ENCODE data around the gene PAMR1.
"Not testable (repeated sequence)": the region's sequence is repeated elsewhere in the genome, so short reads cannot be mapped to it uniquely, and the experiment has no call there.

PAMR1 gene

DNA sequence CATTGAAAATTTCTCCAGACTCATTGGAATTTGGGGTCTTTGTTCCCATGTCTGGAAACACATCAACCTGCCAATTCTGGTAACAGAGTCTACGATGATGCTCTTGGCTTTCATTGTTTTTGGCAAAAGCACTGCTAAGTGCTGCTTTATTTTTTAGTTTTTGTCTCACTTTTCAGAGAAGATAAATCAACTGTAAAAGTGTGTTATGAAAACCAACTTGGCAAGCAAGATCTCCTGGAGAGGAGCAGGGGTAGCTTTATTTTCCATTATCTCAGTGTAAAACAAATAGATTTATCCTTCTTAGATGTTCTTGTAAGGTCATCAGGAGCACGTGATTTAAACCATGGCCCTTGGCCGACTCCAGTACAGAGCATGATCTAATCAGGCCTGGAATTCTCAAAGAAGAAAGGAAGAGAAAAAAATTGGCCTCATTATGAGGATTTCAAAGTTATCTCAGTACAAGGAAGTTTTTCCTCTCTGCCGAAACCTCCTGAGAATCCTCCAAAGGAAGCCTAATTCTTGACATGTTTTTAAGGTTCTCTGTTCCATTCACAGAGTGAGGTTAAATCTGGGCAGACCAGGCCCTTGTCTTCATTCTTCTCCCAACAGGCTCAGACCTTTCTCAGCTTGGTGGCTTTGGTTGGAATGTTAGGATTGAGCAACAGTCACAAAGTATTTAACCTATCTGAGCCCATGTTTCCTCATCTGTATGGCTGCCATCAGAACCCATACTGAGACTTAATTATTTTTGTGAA is 16.4 kb upstream of the PAMR1 start:
- DNase-seq: no peak

DNA sequence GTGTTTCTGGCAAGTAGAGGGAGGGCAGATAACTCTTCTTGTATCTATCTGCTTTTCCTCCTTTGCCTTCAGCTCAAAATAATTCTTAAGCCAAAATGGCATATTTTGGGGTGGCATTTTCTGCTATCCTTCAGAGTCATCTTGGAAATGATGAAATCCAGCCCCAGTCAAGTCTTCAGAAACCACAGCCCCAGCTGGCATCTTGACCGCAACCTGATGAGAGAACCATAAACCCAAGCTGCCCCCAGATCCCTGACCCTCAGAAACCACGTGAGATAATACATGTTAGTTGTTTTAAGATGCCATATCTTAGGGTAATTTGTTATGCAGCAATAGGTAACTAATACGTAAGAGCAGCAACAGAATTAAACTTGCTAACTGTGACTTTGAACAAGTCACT is 15.1 kb upstream of the PAMR1 start:
- DNase-seq: no peak

DNA sequence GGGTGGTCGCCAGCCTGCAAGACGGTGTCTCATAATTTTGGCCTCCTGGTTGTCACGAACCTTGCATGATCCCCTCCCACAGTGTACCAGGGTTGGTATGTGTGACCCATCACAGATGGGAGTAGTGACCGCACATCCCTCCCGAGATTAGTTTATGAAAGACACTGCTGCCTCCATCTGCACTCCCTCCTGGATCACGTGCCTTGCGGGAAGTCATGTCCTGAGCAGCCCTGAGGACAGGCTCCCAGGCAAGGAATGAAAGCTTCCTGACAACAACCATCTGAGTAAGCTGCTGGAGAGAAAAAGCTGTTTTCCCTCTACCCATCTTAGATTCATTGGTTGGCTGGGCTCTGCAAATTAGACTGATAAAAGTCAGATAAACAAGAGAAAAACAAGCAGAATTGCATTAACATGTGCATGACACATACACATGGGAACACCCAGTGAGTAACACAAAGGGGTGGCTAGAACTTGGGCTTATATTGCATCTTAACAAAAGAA is 14.4 kb upstream of the PAMR1 start:
- no peak for DNase-seq

DNA sequence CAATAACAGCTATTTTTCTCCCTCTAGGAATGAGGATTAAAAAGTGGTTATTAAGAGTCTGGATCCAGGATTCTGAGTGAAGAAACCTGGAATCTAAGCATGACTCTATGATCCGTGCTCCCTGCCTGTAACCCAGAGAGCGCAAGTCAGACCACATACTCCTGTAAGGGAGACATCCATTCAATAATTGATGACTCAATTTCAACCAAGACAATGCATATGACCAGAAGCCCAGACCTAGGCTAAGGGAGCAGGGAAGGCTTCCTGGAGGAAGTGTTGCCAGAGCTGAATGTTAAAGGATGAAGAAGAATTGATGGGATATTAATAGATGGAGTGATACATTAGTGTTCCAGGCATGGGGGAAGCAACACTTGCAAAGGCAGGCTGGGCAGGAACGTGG is 13.8 kb upstream of the PAMR1 start:
- DNase-seq: no peak

DNA sequence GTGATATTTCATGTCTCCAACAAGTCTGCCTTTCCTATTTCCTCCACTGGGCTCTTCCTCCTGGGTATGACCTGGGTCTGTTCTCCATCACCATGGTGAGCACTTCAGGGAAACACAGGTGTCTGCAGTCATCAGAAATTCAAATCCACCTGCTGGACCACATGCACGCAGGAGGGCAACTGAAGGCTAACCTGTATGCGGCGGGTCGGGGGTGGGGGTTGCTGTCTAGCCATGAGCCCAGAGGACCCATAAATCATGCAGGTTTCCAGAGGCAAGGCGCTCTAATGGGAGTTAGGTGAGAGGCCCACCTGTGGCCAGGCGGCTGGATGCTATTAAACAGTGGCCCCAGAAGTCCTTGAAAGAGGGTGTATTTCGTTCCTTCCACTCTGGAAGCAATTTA is 11.1 kb upstream of the PAMR1 start:
- DNase-seq: no peak

DNA sequence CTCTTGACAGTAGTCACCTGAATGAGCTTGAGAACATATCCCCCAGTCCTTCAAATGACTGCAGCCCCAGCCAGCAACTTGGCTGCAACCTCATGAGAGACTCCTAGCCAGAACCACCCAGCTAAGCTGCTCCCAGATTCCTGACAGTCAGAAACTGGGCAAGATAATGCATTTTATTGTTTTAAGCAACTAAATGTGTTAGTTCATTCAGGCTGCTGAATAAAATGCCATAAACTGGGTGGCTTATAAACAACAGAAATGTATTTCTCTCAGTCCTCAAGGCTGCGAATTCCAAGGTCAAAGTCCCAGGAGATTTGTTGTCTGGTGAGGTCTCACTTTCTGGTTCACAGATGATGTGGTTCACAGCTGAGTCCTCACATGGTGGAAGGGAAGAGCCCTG is 5.8 kb upstream of the PAMR1 start:
- no peak for DNase-seq

DNA sequence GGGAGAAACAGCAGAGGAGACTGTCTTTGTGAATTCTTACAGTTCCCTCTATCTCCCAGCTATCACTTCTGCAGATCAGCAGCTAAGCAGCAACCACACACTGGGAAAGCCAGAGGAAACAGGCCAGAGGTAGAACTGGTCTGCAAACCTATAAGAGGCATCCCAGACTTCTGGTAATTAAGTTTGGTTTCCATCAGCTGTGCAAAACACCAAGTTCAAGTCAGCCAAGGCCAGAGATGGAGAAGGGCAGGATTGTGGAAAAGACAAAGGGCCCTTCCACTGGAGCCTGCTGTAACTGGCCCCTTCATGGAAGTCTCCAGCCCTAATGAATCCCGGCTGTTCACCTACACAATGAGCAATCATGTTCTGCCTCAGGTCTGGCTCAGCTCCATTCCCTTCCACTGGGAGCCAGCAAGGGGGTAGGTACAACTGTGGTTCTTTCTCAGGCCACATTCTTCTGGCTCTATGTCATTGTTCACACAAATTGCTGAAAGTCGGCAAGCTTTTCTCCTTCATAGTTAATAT is 4.6 kb upstream of the PAMR1 start:
- no peak for DNase-seq

DNA sequence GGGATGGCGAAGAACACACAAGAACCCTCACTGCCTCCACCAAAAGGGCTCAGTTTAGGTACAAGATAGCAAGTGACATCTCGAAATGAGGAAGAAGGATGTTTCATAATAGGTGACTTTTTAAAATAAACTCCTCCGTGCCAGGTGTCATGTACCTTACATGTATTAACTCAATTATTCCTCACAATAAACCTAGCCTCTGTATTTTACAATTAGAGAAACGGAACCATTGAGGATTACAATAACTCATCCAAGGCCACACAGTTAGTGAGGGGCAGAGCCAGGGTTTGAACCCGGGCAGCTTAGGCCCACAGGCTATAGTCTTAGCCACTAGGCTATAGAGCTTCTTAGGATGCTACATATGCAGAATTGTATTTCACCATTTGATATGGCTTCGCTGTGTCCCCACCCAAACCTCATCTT is 965 bp upstream of the PAMR1 start:
- no peak for DNase-seq

DNA sequence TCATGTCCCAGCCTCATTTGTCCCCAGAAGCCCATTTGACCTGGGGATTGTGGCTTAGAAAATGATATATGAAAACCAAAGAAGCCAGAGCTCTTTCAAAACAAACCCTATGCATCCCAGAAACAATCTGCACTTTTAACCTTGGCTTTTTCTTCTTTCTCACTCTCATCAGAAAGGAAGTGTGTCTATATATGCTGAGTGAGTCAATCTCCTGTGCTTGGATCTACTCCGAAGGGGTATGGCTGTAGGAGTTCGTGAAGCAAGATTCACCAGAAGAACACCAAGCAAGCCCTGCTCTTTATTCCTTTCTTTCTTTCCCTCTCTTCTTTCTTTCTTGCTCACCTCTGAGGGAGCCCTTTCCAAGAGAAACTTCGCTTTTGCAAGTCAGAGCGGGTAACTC is 636 bp downstream of the PAMR1 start:
- DNase-seq: no peak

DNA sequence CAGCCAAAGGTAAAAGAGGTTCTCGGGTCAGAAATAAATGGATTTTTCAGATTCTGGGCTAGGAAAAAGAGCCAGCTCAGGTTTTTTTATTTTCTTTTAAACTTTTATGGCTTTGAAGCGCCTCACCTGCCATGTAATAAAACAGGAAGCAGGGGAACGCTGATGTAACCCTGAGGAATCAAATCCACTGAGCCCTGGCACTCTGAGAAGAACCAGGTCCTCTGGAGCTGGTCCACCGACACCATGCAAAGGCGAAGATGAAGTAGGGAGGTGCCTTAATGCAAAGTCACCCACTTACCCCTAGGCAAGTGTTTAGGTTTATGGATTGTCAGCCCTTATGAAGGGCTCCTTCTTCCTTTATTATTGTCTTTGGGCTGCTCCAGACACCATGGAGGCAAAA is 1.6 kb downstream of the PAMR1 start:
- DNase-seq: no peak

DNA sequence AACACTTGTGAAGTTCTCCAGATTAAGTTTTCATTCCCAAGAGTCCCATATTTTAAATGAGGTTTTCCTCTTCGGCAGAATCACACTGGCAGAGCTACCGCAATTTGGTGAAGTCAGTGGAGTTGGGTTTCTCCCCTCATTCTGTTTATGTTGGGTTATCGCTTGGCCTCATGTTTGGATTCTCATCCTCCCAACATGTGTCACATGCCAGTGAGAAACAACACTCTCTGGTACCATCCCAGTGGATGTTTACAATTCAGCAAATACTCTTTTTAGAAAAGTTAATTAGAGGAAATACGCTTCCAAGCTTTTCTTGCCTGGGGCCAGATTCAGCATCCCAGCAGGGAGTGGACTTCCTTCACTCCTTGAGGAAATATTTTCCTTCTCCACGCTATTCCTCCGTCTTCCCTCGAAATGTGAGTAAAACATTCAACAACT is 2.1 kb downstream of the PAMR1 start:
- DNase-seq: no peak

DNA sequence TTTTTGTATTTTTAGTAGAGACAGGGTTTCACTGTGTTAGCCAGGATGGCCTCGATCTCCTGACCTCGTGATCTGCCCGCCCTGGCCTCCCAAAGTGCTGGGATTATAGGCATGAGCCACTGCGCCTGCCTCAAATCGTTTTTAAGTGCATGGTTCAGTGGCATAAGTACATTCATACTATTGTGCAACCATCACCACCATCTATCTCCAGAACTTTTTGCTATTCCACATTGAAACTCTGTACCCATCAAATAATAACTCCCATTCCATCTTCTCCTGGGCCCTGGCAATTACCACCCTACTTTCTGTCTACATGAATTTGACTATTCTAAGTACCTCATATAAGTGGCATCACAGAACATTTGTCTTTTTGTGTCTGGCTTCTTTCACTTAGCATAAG is 3.3 kb downstream of the PAMR1 start:
- not testable (repeated sequence) for DNase-seq

DNA sequence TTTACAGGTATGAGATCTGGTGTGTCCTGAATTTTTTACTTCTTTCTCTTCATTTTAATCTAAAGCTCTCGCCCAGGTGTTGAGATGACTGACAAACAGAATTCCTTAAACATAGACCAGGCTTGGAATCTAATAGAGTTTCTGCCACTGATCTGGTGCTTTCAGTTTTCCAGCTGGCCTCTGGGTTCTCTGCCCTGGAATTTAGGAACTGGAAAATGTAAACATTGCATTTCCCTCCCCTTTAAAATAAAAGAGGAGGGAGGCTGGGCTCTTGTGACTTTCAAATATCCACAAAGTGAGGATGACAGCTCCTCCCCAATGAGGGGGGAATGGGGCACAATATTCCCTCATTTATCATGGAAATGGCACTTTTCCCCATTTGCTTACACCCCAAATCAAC is 5.0 kb downstream of the PAMR1 start:
- no peak for DNase-seq

DNA sequence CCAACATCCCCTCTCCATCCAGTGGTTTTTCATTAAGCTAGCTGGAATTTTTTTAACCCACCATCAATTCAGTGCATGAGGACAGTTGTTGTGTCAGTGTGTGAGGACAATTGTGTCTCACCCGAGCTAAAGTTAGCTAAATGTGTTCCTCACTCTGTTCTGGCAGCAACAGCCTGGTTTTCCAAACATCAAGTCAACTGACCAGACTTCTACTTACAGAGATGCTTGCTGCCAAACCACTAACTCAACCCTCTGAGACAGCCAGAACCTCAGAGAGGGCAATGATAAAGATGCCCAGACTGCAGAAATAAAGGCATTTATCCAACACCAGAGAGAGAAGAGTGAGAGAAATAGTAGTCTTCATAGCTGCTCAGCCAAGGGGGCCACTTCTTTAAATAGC is 6.7 kb downstream of the PAMR1 start:
- DNase-seq: no peak

DNA sequence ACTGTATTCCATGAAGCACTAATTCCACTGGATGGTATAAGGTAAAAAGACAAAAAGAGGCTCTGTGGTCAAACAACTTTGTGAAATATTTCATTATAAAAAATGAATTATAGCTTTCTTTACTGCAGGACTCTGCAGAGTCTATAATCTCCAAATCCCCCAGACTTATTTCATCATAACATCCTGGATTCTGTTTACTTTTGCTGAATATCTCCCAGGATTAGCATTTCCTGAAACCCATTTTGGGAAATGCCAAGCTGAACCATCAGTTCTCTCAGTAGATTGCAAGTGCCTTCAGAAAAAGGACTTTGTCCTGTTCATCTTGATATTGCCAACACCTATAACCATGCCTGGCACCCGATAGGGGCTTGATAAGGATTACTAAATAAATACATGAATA is 7.9 kb downstream of the PAMR1 start:
- DNase-seq: no peak

DNA sequence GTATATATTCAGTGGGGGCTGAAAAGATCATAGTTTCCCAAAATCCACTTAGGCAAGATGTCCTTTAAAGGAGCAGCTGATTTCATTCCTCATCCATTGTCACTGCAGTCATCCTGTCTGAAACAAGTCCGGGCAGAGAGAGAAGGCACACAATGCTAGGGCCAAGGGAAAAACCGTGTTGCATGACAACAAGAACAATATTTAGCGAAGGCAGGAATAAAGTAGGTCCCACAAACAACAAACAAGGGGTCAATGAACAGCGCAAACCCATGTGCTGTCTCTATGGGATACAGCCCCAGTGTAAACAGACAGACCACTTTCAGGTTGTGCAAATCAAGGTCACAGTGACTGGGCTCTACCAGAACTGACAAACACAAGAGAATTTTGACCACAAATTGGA is 9.0 kb downstream of the PAMR1 start:
- no peak for DNase-seq

DNA sequence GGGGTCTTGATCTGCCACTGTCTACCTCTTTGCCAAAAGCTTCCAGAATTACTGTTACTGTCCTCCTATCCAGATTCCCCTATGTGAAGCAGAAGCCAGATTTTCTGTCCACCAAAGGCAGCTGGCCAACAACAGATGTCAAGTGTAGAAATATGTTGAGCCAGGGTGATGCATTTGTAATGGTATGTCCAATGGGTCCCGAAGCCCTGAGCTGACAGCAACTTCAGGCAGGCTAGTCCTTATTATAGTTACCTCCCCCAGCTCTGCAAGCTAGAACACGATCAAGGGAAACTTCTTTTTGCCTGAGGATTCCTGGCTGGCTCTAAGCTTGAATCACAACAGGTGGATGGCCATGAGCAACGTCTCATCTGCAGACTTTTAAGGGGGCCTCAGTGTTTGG is 10.2 kb downstream of the PAMR1 start:
- DNase-seq: no peak

DNA sequence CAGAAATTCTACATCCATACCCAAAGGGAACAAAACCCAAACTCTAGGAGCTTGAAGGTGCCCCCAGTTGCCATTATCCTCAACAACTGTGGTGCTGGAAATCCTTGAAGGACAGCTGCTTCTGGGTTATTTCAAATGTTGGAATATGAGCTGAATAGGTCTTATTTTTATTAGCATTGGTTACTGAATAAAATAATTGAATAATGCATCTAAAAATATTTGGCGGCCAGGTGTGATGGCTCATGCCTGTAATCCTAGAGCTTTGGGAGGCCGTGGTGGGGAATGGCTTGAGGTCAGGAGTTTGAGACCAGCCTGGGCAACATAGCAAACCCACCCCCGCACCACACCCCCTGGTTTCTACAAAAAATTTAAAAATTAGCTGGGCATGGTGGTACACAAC is 10.9 kb downstream of the PAMR1 start:
- no peak for DNase-seq

DNA sequence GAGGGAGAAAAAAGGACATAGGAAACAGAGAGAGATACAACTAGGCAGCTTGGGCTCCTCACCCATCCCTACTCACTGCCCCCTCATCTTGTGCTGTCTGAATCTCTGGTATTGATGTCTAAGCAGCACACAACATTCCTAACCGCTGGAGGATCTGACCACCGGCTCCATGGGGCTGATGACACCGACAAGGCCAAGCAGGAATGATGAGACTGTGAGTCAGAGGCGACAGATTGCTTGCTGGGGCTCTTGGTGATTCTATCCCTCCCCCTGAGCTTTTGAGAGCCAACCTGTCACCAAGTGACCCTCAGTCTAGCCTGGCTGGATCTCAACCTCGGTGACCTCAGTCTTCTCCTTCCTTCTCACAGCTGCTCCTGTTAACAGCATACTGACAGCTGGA is 13.8 kb downstream of the PAMR1 start:
- no peak for DNase-seq

DNA sequence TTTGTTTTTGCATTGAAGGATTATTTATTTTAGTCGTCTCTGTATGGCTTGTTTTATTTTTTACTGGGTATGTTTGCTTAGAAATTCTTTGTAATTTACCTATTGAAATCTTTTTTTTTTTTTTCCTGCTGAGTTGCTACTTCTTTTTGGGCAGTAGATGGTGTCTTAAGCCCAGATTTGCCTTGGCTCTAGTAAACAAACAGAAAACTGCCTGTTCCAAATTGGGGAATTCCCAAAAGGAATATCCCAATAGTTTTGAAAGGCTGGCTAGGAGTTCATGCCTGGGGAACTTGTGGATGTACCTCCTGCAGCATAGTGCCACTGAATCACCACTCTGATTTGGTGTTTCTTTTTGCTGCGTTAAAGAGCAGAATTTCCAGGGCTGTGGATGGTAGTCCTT is 17.7 kb downstream of the PAMR1 start:
- no peak for DNase-seq

DNA sequence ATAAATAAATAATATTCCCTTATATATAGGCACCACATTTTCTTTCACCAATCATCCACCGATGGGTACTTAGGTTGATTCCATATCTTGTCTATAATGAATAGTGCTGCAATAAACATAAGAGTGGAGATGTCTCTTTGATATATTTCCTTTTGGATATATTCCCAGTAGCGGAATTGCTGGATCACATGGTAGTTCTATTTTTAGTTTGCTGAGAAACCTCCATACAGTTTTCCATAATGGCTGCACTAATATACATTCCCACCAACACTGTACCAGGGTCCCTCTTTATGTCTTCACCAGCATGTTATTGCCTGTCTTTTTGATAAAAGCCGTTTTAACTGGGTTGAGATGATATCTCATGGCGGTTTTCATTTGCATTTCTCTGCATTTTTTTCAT is 23.6 kb downstream of the PAMR1 start:
- DNase-seq: no peak

DNA sequence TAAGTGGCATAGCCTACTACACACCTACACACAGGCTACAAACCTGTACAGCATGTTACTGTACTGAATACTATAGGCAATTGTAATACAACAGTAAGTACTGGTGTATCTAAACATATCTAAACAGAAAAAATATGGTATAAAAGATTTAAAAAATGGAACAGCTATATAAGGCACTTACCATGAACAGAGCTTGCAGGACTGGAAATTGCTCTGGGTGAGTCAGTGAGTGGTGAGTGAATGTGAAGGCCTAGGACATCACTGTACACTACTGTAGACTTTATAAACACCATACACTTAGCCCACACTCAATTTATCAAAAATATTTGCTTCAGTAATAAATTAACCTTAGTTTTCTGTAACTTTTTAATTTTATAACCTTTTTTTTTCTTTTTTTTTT is 24.7 kb downstream of the PAMR1 start:
- no peak for DNase-seq

DNA sequence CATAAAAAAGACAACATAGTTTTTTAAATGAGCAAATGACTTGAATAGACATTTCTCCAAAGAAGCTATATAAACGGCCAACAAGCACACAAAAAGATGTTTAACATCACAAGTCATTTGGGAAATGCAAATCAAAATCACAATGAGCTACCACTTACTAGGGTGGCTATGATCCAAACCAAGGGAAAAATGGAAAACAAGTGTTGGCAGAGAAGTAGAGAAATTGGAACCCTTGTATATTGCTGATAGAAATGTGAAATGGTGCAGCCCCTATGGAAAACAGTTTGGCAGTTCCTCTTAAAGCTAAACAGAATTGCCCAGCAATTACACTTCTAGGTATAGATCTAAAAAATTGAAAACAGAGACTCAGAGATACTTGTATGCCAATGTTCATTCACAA is 29.0 kb downstream of the PAMR1 start:
- DNase-seq: no peak

DNA sequence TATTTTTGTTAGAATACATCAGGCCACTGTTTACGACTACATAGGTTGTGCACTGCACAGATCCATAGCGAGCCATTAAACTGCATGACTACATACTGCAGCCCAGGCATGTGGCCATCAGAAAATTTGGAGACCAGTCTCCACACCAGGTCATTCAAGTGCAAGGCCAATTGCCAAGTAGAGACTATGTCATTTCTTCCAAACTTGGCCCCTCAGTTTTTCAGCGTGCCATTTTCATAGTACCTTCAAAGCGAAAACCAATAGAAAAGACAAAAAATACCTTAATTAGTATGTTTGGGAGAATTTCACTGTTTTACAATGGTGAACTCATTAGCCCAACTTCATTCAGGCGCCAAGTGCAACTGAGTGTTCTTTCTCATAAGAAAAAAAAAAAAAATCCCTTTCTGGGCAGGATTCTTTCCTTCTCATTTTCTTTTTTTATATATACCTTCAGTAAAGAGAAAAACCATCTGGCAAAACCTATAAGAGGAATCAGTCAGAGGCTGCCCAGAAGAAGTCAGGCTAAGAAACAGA is 30.4 kb downstream of the PAMR1 start:
- no peak for DNase-seq

Data from CD4-positive, alpha-beta T cell treated with Interferon alpha-2 for 1 hour (primary cell).